Sigmoid colon (tissue), 7 donors: ENCODE data around the gene MYH9. TPM values are rescaled to one million over a fixed set of nuclear protein-coding genes. Genes with fewer than 3 reads are reported as not detected.
"Not testable (repeated sequence)": the region's sequence is repeated elsewhere in the genome, so short reads cannot be mapped to it uniquely, and the experiment has no call there.

ENCODE experiments used
- DNase-seq: peaks from one replicate; pipeline ENCODE4 v3.0.0-alpha.2; 2019
- H3K27ac ChIP-seq, 4 donors: fragments of 200-600 bp; sonication (generic); one replicate each; pipeline ENCODE4 v1.5.1; 2016 to 2019; ENCODE audit warnings: mild to moderate bottlenecking in 1 of 4
- H3K27me3 ChIP-seq, 3 donors: fragments of 200-600 bp; sonication (generic); one replicate each; pipeline ENCODE4 v1.5.1; 2019; ENCODE audit warnings: mild to moderate bottlenecking in 1 of 3
- H3K36me3 ChIP-seq, 4 donors: fragments of 200-600 bp; sonication (generic); one replicate each; pipeline ENCODE4 v1.5.1; 2016 to 2019
- H3K4me1 ChIP-seq, 4 donors: fragments of 200-600 bp; sonication (generic); one replicate each; pipeline ENCODE4 v1.5.1; 2017 to 2019
- H3K4me3 ChIP-seq, 4 donors: fragments of 200-600 bp; sonication (generic); one replicate each; pipeline ENCODE4 v1.5.1; 2017 to 2019; ENCODE audit warnings: mild to moderate bottlenecking in 2 of 4, moderate library complexity in 1 of 4
- H3K9me3 ChIP-seq, 4 donors: fragments of 200-600 bp in 3 of 4; sonication (generic) in 3 of 4; one replicate each; pipeline versions ENCODE4 v1.5.1 to v1.6.1; 2013 to 2019
- CTCF ChIP-seq, 4 experiments: fragments of 450-650 bp in 3 of 4; fragments of 200-600 bp in 1 of 4; IDR thresholded peaks; one replicate each; pipeline ENCODE4 v1.5.1; 2016 to 2019; ENCODE audit warnings: antibody characterized with exemption in 4 of 4, mild to moderate bottlenecking in 3 of 4, moderate library complexity in 2 of 4
- EP300 ChIP-seq, 4 donors: sonication (generic); formaldehyde crosslinking; IDR thresholded peaks; one replicate each; pipeline ENCODE4 v1.6.1; 2017; ENCODE audit warnings: antibody characterized with exemption in 4 of 4
- POLR2A ChIP-seq, 2 donors: fragments of 450-650 bp; IDR thresholded peaks; one replicate each; pipeline ENCODE4 v1.6.1; 2016; ENCODE audit warnings: antibody characterized with exemption in 2 of 2, mild to moderate bottlenecking in 2 of 2, moderate library complexity in 2 of 2
- POLR2AphosphoS5 ChIP-seq, 4 donors: sonication (generic); formaldehyde crosslinking; IDR thresholded peaks; one replicate each; pipeline ENCODE4 v1.6.1; 2017; ENCODE audit warnings: antibody characterized with exemption in 4 of 4
- WGBS, 2 donors: extraction: QIAGEN DNeasy Blood & Tissue Kit; methylation state at CpG; one replicate each; pipeline ENCODE4 v1.1.7; 2013; 5-methylcytosine and 5-hydroxymethylcytosine counted together
- intact Hi-C: fragments of 100-400 bp; cut with DNase I; formaldehyde crosslinking; loops from one replicate; pipeline ENCODE4 v1.15.1; 2023
- polyA plus RNA-seq, 3 donors: library from polyadenylated mRNA; stranded (reverse); fragments of 200-250 nt; gene quantifications; one replicate each; pipeline ENCODE4 v1.2.3, GENCODE V29; 2013
- total RNA-seq, 4 donors: library from RNA; depleted of rRNA; stranded (reverse); fragments of >200 nt; gene quantifications; one replicate each; pipeline ENCODE4 v1.1.0, GENCODE V29; 2016
- donor health status: healthy with polysubstance abuse.
- donor health status: Bipolar disorder and iron deficiency.
- donor health status: healthy.

Gene MYH9
- total and polyA plus RNA-seq, 7 donors, result 63.7 to 307 (median 182) TPM

GRCh38 chr22:36256478-36256877 lies 131.3 kb downstream of the MYH9 start:
- H3K27ac ChIP-seq, result peak overlapping the region in 2 of 4 donors; percentile 3 to 43
- 84 to 88% methylated on average over 3 of the region's 3 CpGs for WGBS, 2 donors

GRCh38 chr22:36255572-36255971 lies 132.2 kb downstream of the MYH9 start:
- Histone ChIP-seq H3K4me3 (peak overlapping the region in 1 of 4 donors; percentile 53), H3K36me3 (peaks cover 0 to 24% (median 0%) of the 10 kb centered on the region in 4 donors), H3K4me1 (peaks cover 0 to 52% (median 45%) of the 10 kb centered on the region in 4 donors), H3K27ac (peak overlapping the region; percentile 75 to 92 (median 79))
- H3K27me3 ChIP-seq, H3K9me3 ChIP-seq, intact Hi-C loops, DNase-seq: not testable (repeated sequence)
- 50% methylated on average over 1 of the region's 5 CpGs; no CpG with 5 or more reads in 1 of the 2 donors for WGBS, 2 donors

More at GRCh38 chr22:36256478-36256877, 131.3 kb downstream of the MYH9 start:
- peaks cover 0 to 32% (median under 1%) of the 10 kb centered on the region in 4 donors for H3K36me3 ChIP-seq
- H3K27me3 ChIP-seq, result no peaks in the 10 kb centered on the region
- peaks cover 0 to 52% (median 45%) of the 10 kb centered on the region in 4 donors for H3K4me1 ChIP-seq
- TF ChIP-seq POLR2A (IDR thresholded peaks at IDR 0.05) (no peak), POLR2AphosphoS5 (IDR thresholded peaks at IDR 0.05) (no peak), EP300 (IDR thresholded peaks at IDR 0.05) (no peak), CTCF (IDR thresholded peaks at IDR 0.05) (no peak)
- no peak overlapping the region for H3K4me3 ChIP-seq
- DNase-seq, result no peak
- intact Hi-C loops, result no loop called here
- no peaks in the 10 kb centered on the region for H3K9me3 ChIP-seq

- TF ChIP-seq EP300 (IDR thresholded peaks at IDR 0.05) (no peak), POLR2AphosphoS5 (IDR thresholded peaks at IDR 0.05) (no peak), CTCF (IDR thresholded peaks at IDR 0.05) (no peak), POLR2A (IDR thresholded peaks at IDR 0.05) (no peak)
- Histone ChIP-seq H3K9me3 (no peaks in the 10 kb centered on the region), H3K27ac (peak overlapping the region; percentile 75 to 92 (median 79)), H3K4me3 (peak overlapping the region; percentile 34 to 53 (median 47)), H3K36me3 (peaks cover 0 to 14% (median 0%) of the 10 kb centered on the region in 4 donors), H3K27me3 (no peaks in the 10 kb centered on the region), H3K4me1 (peaks cover 0 to 40% (median 37%) of the 10 kb centered on the region in 4 donors)
- WGBS, 2 donors, result 57 to 58% methylated on average over 7 of the region's 7 CpGs
- intact Hi-C loops, result no loop called here
- peak; percentile 86 for DNase-seq
These were observed 134.0 kb downstream of the MYH9 start for GRCh38 chr22:36253523-36254490.

GRCh38 chr22:36252754-36253522 lies 134.8 kb downstream of the MYH9 start, which contains the start of gene APOL1:
TSS of gene APOL1 (plus strand) at chr22:36253133. CDS start at chr22:36254956, 1,823 bp downstream.
- WGBS, 2 donors, result 25 to 36% methylated on average over 10 of the region's 10 CpGs
- intact Hi-C loops, result no loop called here
- Histone ChIP-seq H3K36me3 (peaks cover 0 to 12% (median 0%) of the 10 kb centered on the region in 4 donors), H3K27ac (peak within 1 kb of the TSS; percentile 75 to 92 (median 79)), H3K27me3 (no peaks in the 10 kb centered on the region), H3K4me3 (peak within 1 kb of the TSS; percentile 34 to 53 (median 47)), H3K4me1 (peaks cover 0 to 32% (median 28%) of the 10 kb centered on the region in 4 donors), H3K9me3 (no peaks in the 10 kb centered on the region)
- DNase-seq, result peak; percentile 85
- TF ChIP-seq POLR2A (IDR thresholded peaks at IDR 0.05), result no peak
- TF ChIP-seq EP300 (IDR thresholded peaks at IDR 0.05), result no peak
- peak; percentile 62 to 88 (median 72) for TF ChIP-seq POLR2AphosphoS5 (IDR thresholded peaks at IDR 0.05)
- no peak for TF ChIP-seq CTCF (IDR thresholded peaks at IDR 0.05)

- WGBS, 2 donors, result 86 to 88% methylated on average over 7 of the region's 7 CpGs
- Histone ChIP-seq H3K27ac (peak overlapping the region; percentile 75 to 92 (median 79)), H3K4me1 (peaks cover 0 to 29% (median 25%) of the 10 kb centered on the region in 4 donors)
- DNase-seq, H3K9me3 ChIP-seq, H3K4me3 ChIP-seq, intact Hi-C loops, H3K27me3 ChIP-seq, H3K36me3 ChIP-seq: not testable (repeated sequence)
These were observed 135.7 kb downstream of the MYH9 start for GRCh38 chr22:36251979-36252608.

- H3K27me3 ChIP-seq, H3K27ac ChIP-seq: not testable (repeated sequence)
- 90 to 92% methylated on average over 24 of the region's 24 CpGs for WGBS, 2 donors
These were observed 137.3 kb downstream of the MYH9 start for GRCh38 chr22:36250292-36250960.

More at GRCh38 chr22:36250292-36250960, 137.3 kb downstream of the MYH9 start:
- H3K9me3 ChIP-seq, H3K4me3 ChIP-seq, DNase-seq, intact Hi-C loops, H3K36me3 ChIP-seq: not testable (repeated sequence)
- H3K4me1 ChIP-seq, result peaks cover 0 to 29% (median 25%) of the 10 kb centered on the region in 4 donors
